ENCODE data around the gene IP6K1.

IP6K1 gene

DNA sequence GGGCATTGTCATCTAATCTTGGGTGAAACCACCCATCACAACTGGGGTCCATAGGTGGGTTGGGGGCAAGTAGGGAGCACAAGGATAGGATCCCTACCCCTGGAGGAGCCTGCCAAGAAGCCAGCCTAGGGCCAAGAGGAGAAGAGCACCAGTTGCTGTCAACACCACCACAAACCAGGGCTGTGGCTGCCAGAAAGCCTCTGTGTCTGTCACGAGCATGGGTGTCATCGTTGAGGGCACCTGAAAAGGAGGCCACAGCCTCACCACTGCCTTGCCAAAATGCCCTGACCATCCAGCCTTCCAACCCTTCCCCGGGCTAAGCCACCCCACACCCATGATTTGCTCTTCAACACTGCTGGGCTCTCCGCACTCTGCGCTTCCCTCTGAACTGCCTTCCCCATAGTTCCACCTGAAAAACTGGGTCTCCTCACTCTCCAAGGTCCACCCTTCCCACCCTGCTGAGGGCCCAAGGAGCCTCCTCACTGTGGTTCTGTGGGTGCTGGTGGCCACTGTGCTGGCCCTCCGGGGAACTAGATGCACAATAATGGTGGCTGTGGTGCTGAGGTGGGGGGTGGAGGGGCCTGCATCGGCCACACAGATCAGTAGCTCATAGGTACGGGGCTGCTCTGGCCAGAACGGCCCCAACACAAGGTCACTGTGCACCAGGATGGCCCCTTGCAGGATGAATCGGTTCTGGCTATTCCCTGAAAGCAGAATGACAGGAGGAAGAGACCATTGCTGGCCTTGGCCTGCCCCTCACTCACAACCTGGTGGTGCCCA is 6.2 kb upstream of the IP6K1 start:
- ATAC-seq, result no peak
- TF ChIP-seq ZNF70 (CRISPR knock-in tag; IDR thresholded peaks at IDR 0.05) (no peak), SNAI2 (CRISPR knock-in tag; IDR thresholded peaks at IDR 0.05) (no peak), GLIS3 (CRISPR knock-in tag; IDR thresholded peaks at IDR 0.05) (no peak), PPARA (CRISPR knock-in tag; IDR thresholded peaks at IDR 0.05; ENCODE audit: borderline replicate concordance) (no peak), ZFP3 (CRISPR knock-in tag; IDR thresholded peaks at IDR 0.05) (no peak), OSR1 (CRISPR knock-in tag; IDR thresholded peaks at IDR 0.05) (no peak), ZNF565 (CRISPR knock-in tag; conservative IDR thresholded peaks at IDR 0.05; ENCODE audit: low read depth) (no peak), CSDC2 (CRISPR knock-in tag; IDR thresholded peaks at IDR 0.05) (no peak), TCF4 (CRISPR knock-in tag; IDR thresholded peaks at IDR 0.05; ENCODE audit: borderline replicate concordance) (no peak), ZC3H10 (CRISPR knock-in tag; IDR thresholded peaks at IDR 0.05) (no peak), ZFP30 (CRISPR knock-in tag; IDR thresholded peaks at IDR 0.05) (no peak), PATZ1 (CRISPR knock-in tag; IDR thresholded peaks at IDR 0.05; ENCODE audit: borderline replicate concordance) (no peak), ARNTL (CRISPR knock-in tag; IDR thresholded peaks at IDR 0.05; ENCODE audit: borderline replicate concordance, low read depth) (no peak), RARB (CRISPR knock-in tag; IDR thresholded peaks at IDR 0.05) (no peak), TSHZ2 (CRISPR knock-in tag; IDR thresholded peaks at IDR 0.05) (no peak), ZNF8 (CRISPR knock-in tag; IDR thresholded peaks at IDR 0.05) (no peak)
- TF ChIP-seq, protein P1, sequence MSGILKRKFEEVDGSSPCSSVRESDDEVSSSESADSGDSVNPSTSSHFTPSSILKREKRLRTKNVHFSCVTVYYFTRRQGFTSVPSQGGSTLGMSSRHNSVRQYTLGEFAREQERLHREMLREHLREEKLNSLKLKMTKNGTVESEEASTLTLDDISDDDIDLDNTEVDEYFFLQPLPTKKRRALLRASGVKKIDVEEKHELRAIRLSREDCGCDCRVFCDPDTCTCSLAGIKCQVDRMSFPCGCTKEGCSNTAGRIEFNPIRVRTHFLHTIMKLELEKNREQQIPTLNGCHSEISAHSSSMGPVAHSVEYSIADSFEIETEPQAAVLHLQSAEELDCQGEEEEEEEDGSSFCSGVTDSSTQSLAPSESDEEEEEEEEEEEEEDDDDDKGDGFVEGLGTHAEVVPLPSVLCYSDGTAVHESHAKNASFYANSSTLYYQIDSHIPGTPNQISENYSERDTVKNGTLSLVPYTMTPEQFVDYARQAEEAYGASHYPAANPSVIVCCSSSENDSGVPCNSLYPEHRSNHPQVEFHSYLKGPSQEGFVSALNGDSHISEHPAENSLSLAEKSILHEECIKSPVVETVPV (CRISPR knock-in tag; IDR thresholded peaks at IDR 0.05), result no peak
- TF ChIP-seq, protein P2, sequence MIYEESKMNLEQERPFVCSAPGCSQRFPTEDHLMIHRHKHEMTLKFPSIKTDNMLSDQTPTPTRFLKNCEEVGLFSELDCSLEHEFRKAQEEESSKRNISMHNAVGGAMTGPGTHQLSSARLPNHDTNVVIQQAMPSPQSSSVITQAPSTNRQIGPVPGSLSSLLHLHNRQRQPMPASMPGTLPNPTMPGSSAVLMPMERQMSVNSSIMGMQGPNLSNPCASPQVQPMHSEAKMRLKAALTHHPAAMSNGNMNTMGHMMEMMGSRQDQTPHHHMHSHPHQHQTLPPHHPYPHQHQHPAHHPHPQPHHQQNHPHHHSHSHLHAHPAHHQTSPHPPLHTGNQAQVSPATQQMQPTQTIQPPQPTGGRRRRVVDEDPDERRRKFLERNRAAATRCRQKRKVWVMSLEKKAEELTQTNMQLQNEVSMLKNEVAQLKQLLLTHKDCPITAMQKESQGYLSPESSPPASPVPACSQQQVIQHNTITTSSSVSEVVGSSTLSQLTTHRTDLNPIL (CRISPR knock-in tag; IDR thresholded peaks at IDR 0.05; ENCODE audit: low read depth), result no peak
- TF ChIP-seq, protein P3, sequence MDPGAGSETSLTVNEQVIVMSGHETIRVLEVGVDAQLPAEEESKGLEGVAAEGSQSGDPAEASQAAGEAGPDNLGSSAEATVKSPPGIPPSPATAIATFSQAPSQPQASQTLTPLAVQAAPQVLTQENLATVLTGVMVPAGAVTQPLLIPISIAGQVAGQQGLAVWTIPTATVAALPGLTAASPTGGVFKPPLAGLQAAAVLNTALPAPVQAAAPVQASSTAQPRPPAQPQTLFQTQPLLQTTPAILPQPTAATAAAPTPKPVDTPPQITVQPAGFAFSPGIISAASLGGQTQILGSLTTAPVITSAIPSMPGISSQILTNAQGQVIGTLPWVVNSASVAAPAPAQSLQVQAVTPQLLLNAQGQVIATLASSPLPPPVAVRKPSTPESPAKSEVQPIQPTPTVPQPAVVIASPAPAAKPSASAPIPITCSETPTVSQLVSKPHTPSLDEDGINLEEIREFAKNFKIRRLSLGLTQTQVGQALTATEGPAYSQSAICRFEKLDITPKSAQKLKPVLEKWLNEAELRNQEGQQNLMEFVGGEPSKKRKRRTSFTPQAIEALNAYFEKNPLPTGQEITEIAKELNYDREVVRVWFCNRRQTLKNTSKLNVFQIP (CRISPR knock-in tag; IDR thresholded peaks at IDR 0.05; ENCODE audit: borderline replicate concordance, low read depth), result no peak

- TF ChIP-seq ZFP3 (CRISPR knock-in tag; IDR thresholded peaks at IDR 0.05) (no peak), RARB (CRISPR knock-in tag; IDR thresholded peaks at IDR 0.05) (no peak), TCF4 (CRISPR knock-in tag; IDR thresholded peaks at IDR 0.05; ENCODE audit: borderline replicate concordance) (no peak), ZNF8 (CRISPR knock-in tag; IDR thresholded peaks at IDR 0.05) (no peak), ESRRG (CRISPR knock-in tag; IDR thresholded peaks at IDR 0.05) (no peak), SNAI2 (CRISPR knock-in tag; IDR thresholded peaks at IDR 0.05) (no peak), CSDC2 (CRISPR knock-in tag; IDR thresholded peaks at IDR 0.05) (no peak), GLIS3 (CRISPR knock-in tag; IDR thresholded peaks at IDR 0.05) (no peak), TOX (CRISPR knock-in tag; IDR thresholded peaks at IDR 0.05; ENCODE audit: borderline replicate concordance) (no peak), BACH2 (CRISPR knock-in tag; IDR thresholded peaks at IDR 0.05; ENCODE audit: borderline replicate concordance) (no peak), ARNTL (CRISPR knock-in tag; IDR thresholded peaks at IDR 0.05; ENCODE audit: borderline replicate concordance, low read depth) (no peak), ZC3H10 (CRISPR knock-in tag; IDR thresholded peaks at IDR 0.05) (no peak), PPARA (CRISPR knock-in tag; IDR thresholded peaks at IDR 0.05; ENCODE audit: borderline replicate concordance) (no peak), ZFP30 (CRISPR knock-in tag; IDR thresholded peaks at IDR 0.05) (no peak), ZNF70 (CRISPR knock-in tag; IDR thresholded peaks at IDR 0.05) (no peak)
- TF ChIP-seq, protein P3 (CRISPR knock-in tag; IDR thresholded peaks at IDR 0.05; ENCODE audit: borderline replicate concordance, low read depth), result no peak
- TF ChIP-seq, protein P2 (CRISPR knock-in tag; IDR thresholded peaks at IDR 0.05; ENCODE audit: low read depth), result no peak
- TF ChIP-seq, protein P1 (CRISPR knock-in tag; IDR thresholded peaks at IDR 0.05), result no peak
- no peak for ATAC-seq
These were observed 5.2 kb upstream of the IP6K1 start for GRCh38 chr3:49791571-49791970.

Measured in SK-N-SH treated with all-trans-retinoic acid at 6 μM for 48 hours (cell line).